ENCODE data around the gene CNKSR3.
"Not testable (repeated sequence)": the region's sequence is repeated elsewhere in the genome, so short reads cannot be mapped to it uniquely, and the experiment has no call there.

The CNKSR3 gene

GRCh38 chr6:154550779-154551178 lies 40.3 kb upstream of the CNKSR3 start:
- intact Hi-C loops (cut with DNase I; ENCODE audit: low total_unique reads) = no loop called here
- no peaks in the 10 kb centered on the region for H3K27me3 ChIP-seq
- H3K27ac ChIP-seq = no peak overlapping the region
- TF ChIP-seq, protein P1, sequence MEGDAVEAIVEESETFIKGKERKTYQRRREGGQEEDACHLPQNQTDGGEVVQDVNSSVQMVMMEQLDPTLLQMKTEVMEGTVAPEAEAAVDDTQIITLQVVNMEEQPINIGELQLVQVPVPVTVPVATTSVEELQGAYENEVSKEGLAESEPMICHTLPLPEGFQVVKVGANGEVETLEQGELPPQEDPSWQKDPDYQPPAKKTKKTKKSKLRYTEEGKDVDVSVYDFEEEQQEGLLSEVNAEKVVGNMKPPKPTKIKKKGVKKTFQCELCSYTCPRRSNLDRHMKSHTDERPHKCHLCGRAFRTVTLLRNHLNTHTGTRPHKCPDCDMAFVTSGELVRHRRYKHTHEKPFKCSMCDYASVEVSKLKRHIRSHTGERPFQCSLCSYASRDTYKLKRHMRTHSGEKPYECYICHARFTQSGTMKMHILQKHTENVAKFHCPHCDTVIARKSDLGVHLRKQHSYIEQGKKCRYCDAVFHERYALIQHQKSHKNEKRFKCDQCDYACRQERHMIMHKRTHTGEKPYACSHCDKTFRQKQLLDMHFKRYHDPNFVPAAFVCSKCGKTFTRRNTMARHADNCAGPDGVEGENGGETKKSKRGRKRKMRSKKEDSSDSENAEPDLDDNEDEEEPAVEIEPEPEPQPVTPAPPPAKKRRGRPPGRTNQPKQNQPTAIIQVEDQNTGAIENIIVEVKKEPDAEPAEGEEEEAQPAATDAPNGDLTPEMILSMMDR (IDR thresholded peaks at IDR 0.05) = no peak
- no peaks in the 10 kb centered on the region for H3K9me3 ChIP-seq
- H3K4me1 ChIP-seq = peaks cover 0 to 12% (median 4%) of the 10 kb centered on the region in 4 donors
- no peaks in the 10 kb centered on the region for H3K36me3 ChIP-seq
- H3K4me3 ChIP-seq = no peak overlapping the region
- no peak for DNase-seq

- intact Hi-C loops (cut with DNase I; ENCODE audit: low total_unique reads) = no loop called here
- no peak overlapping the region for H3K27ac ChIP-seq
Measured at GRCh38 chr6:154549179-154549578, 38.7 kb upstream of the CNKSR3 start.

GRCh38 chr6:154548130-154548830 lies 37.8 kb upstream of the CNKSR3 start:
- DNase-seq = no peak
- peak overlapping the region; percentile 28 to 57 for H3K27ac ChIP-seq

More at GRCh38 chr6:154549179-154549578, 38.7 kb upstream of the CNKSR3 start:
- TF ChIP-seq, protein P1 (IDR thresholded peaks at IDR 0.05) = no peak
- Histone ChIP-seq H3K4me3 (no peak overlapping the region), H3K4me1 (peaks cover 0 to 12% (median 4%) of the 10 kb centered on the region in 4 donors), H3K27me3 (no peaks in the 10 kb centered on the region), H3K36me3 (no peaks in the 10 kb centered on the region), H3K9me3 (no peaks in the 10 kb centered on the region)
- DNase-seq = no peak

DNA sequence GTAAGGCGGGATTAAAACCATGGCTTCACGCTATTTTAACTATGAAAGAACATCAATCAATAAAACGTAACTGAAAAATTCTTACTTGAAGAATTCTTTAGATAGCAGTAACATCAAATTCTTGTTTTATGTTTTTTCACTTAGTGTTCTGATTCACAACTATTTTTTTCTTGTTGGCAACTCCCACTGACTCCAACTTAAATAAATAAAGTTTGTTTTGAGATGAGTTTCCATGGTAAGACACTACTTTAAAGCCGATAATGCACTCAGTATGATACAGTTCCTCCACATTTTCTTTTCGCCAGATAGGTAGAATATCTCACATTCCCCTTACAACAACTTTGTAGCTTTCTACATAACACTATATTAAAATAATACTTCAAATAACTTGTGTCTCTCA lies 33.1 kb upstream of the CNKSR3 start:
- intact Hi-C loops (cut with DNase I; ENCODE audit: low total_unique reads) = no loop called here

More at GRCh38 chr6:154548130-154548830, 37.8 kb upstream of the CNKSR3 start:
- Histone ChIP-seq H3K9me3 (no peaks in the 10 kb centered on the region), H3K4me1 (peaks cover 0 to 12% (median 4%) of the 10 kb centered on the region in 4 donors), H3K27me3 (no peaks in the 10 kb centered on the region), H3K36me3 (no peaks in the 10 kb centered on the region), H3K4me3 (no peak overlapping the region)
- intact Hi-C loops (cut with DNase I; ENCODE audit: low total_unique reads) = no loop called here
- TF ChIP-seq, protein P1 (IDR thresholded peaks at IDR 0.05) = no peak

DNA sequence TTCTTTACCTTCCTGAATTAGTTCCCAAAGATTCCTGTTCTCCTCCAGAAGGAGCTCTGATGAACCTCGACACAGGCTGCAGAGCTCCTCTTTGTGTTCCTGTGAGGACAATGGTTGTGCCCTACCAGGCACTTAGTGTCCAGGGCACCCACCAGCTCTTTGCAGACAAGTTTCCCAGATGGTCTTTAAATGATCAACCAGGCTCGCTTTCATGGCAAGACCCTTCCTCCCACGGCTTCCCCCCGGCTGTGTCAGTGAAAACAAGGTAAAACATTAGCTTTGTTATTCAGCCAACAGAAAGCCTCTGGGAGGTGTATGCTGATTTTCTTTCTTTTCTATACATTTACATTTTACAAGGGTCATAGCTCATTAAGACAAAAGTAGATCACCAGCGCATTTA lies 32.3 kb upstream of the CNKSR3 start:
- no peaks in the 10 kb centered on the region for H3K36me3 ChIP-seq
- H3K4me3 ChIP-seq = no peak overlapping the region
- TF ChIP-seq, protein P1 (IDR thresholded peaks at IDR 0.05) = no peak
- no peaks in the 10 kb centered on the region for H3K4me1 ChIP-seq
- no peaks in the 10 kb centered on the region for H3K9me3 ChIP-seq
- DNase-seq = no peak
- intact Hi-C loops (cut with DNase I; ENCODE audit: low total_unique reads) = no loop called here
- no peak overlapping the region for H3K27ac ChIP-seq
- no peaks in the 10 kb centered on the region for H3K27me3 ChIP-seq

More for the DNA sequence above, 33.1 kb upstream of the CNKSR3 start:
- H3K27me3 ChIP-seq = no peaks in the 10 kb centered on the region
- no peak for DNase-seq
- H3K4me1 ChIP-seq = peaks cover 0 to 8% (median 3%) of the 10 kb centered on the region in 4 donors
- H3K9me3 ChIP-seq = no peaks in the 10 kb centered on the region
- H3K4me3 ChIP-seq = no peak overlapping the region
- TF ChIP-seq, protein P1 (IDR thresholded peaks at IDR 0.05) = no peak
- no peak overlapping the region for H3K27ac ChIP-seq
- H3K36me3 ChIP-seq = no peaks in the 10 kb centered on the region

DNA sequence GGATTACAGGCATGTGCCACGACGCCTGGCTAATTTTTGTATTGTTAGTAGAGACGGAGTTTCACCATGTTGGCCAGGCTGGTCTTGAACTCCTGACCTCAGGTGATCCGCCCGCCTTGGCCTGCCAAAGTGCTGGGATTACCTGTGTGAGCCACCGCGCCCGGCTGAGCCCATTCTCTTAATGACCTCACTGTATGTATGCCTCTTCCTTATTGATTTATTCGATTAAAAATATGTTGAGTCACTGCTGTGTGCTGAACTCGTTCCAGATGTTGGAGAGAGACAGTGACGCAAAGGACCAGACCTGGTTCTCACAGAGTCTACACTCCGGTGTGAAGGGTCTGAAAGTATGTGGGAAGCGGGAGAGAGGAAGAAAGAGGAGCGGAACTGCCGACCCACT lies 31.4 kb upstream of the CNKSR3 start:
- H3K9me3 ChIP-seq, H3K36me3 ChIP-seq, H3K27ac ChIP-seq: not testable (repeated sequence)

More for the DNA sequence above, 31.4 kb upstream of the CNKSR3 start:
- DNase-seq; H3K4me3 ChIP-seq; H3K4me1 ChIP-seq; intact Hi-C loops (cut with DNase I; ENCODE audit: low total_unique reads); H3K27me3 ChIP-seq: not testable (repeated sequence)

Measured in tibial artery (tissue), 4 donors.